Germinal center (tissue), 1 donor: Measurements from ENCODE around the gene DLEC1.
"Not testable (repeated sequence)": the region's sequence is repeated elsewhere in the genome, so short reads cannot be mapped to it uniquely, and the experiment has no call there.

Source experiments
- DNase-seq: peaks from one replicate; pipeline ENCODE4 v3.0.0; 2012; ENCODE audit warnings: mixed read lengths, low spot score

The DLEC1 gene

GRCh38 chr3:38157117-38157516, 118.1 kb downstream of the DLEC1 start:
- no peak for DNase-seq

GRCh38 chr3:38157595-38157994, 118.6 kb downstream of the DLEC1 start:
- no peak for DNase-seq

- no peak for DNase-seq
Measured at GRCh38 chr3:38158472-38158871, 119.5 kb downstream of the DLEC1 start.

- not testable (repeated sequence) for DNase-seq
Measured at GRCh38 chr3:38160704-38161103, 121.7 kb downstream of the DLEC1 start.

GRCh38 chr3:38163117-38163840, 124.3 kb downstream of the DLEC1 start:
- peak; percentile 20 for DNase-seq

GRCh38 chr3:38163841-38164642, 125.0 kb downstream of the DLEC1 start:
- DNase-seq: no peak

GRCh38 chr3:38164643-38164951, 125.6 kb downstream of the DLEC1 start:
- no peak for DNase-seq

GRCh38 chr3:38164952-38165721, 126.1 kb downstream of the DLEC1 start, which contains the start of gene OXSR1:
Gene OXSR1 (plus strand): TSS chr3:38165537. CDS start chr3:38165877, 340 bp downstream.
- peak; percentile 97 for DNase-seq

- peak; percentile 54 for DNase-seq
Measured at GRCh38 chr3:38165722-38166387, 126.8 kb downstream of the DLEC1 start.

GRCh38 chr3:38167591-38167990, 128.6 kb downstream of the DLEC1 start:
- no peak for DNase-seq

- DNase-seq: no peak
Measured at GRCh38 chr3:38168151-38169026, 129.4 kb downstream of the DLEC1 start.

GRCh38 chr3:38169027-38169317, 130.0 kb downstream of the DLEC1 start:
- no peak for DNase-seq

- no peak for DNase-seq
Measured at GRCh38 chr3:38170722-38171121, 131.7 kb downstream of the DLEC1 start.

- no peak for DNase-seq
Measured at GRCh38 chr3:38171622-38172021, 132.6 kb downstream of the DLEC1 start.
